ENCODE results near the gene XRN2. TPM values are rescaled to one million over a fixed set of nuclear protein-coding genes. Genes with fewer than 3 reads are reported as not detected.

XRN2 gene
- total and polyA plus RNA-seq, 8 donors, result 12.5 to 66.8 (median 27.7) TPM

DNA sequence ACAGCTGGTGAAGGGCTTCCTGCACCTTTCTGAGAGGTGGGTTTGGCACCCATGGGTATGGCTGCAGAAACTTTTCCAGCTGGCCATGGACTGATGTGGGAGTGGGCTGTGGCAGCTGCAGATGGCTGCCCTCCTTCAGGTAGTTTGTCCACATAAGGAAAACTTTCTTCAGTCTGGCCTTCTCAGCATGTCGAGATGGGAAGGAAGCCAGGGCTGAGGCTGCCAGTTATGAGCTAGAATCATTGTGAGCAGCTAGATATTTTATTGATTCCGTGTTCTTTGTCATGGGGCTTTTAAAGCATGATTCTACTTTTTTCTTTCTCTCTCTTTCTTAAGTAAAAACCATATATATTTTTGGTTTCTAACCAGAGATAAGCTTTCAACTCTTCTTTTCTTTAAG lies 77.6 kb downstream of the XRN2 start:
- H3K27me3 ChIP-seq, result no peaks in the 10 kb centered on the region
- no peak for TF ChIP-seq EP300 (IDR thresholded peaks at IDR 0.05)
- TF ChIP-seq, protein P1, sequence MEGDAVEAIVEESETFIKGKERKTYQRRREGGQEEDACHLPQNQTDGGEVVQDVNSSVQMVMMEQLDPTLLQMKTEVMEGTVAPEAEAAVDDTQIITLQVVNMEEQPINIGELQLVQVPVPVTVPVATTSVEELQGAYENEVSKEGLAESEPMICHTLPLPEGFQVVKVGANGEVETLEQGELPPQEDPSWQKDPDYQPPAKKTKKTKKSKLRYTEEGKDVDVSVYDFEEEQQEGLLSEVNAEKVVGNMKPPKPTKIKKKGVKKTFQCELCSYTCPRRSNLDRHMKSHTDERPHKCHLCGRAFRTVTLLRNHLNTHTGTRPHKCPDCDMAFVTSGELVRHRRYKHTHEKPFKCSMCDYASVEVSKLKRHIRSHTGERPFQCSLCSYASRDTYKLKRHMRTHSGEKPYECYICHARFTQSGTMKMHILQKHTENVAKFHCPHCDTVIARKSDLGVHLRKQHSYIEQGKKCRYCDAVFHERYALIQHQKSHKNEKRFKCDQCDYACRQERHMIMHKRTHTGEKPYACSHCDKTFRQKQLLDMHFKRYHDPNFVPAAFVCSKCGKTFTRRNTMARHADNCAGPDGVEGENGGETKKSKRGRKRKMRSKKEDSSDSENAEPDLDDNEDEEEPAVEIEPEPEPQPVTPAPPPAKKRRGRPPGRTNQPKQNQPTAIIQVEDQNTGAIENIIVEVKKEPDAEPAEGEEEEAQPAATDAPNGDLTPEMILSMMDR (IDR thresholded peaks at IDR 0.05), result no peak
- TF ChIP-seq POLR2A (IDR thresholded peaks at IDR 0.05), result no peak
- TF ChIP-seq POLR2AphosphoS5 (IDR thresholded peaks at IDR 0.05), result no peak
- DNase-seq, result no peak
- no peak overlapping the region for H3K27ac ChIP-seq
- intact Hi-C loops (cut with DNase I; ENCODE audit: low total_unique reads), result no loop called here
- no peaks in the 10 kb centered on the region for H3K9me3 ChIP-seq
- H3K4me1 ChIP-seq, result no peaks in the 10 kb centered on the region
- 83 to 94% (median 85%) methylated on average over 2 of the region's 2 CpGs for WGBS, 5 donors
- H3K4me3 ChIP-seq, result no peak overlapping the region
- H3K36me3 ChIP-seq, result peaks cover 11 to 84% (median 71%) of the 10 kb centered on the region in 4 donors

DNA sequence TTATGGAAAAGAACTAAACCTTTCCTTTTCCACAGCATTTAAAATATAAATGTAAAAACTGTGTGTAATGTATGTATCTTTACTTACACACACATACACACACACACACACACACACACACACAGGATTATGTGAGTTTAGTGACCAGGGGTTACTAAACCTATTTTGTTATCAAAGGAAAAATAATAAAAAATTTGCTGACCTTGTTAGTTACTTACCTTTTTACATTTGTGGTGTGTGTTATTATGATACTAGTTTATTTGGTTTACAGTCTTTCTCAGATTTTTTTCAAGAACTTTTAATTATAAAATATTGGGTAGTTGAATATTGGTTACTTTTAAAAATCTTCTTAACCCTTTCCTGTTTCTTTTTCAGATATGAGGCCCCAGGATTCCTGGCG lies 78.5 kb downstream of the XRN2 start:
- TF ChIP-seq POLR2AphosphoS5 (IDR thresholded peaks at IDR 0.05) (no peak), EP300 (IDR thresholded peaks at IDR 0.05) (no peak)
- H3K4me3 ChIP-seq, result no peak overlapping the region
- no peaks in the 10 kb centered on the region for H3K9me3 ChIP-seq
- intact Hi-C loops (cut with DNase I; ENCODE audit: low total_unique reads), result no loop called here
- WGBS, 5 donors, result 85 to 100% (median 94%) methylated on average over 1 of the region's 1 CpG
- no peaks in the 10 kb centered on the region for H3K27me3 ChIP-seq
- no peak for DNase-seq
- no peaks in the 10 kb centered on the region for H3K4me1 ChIP-seq
- H3K36me3 ChIP-seq, result peaks cover 12 to 85% (median 72%) of the 10 kb centered on the region in 4 donors
- H3K27ac ChIP-seq, result no peak overlapping the region

DNA sequence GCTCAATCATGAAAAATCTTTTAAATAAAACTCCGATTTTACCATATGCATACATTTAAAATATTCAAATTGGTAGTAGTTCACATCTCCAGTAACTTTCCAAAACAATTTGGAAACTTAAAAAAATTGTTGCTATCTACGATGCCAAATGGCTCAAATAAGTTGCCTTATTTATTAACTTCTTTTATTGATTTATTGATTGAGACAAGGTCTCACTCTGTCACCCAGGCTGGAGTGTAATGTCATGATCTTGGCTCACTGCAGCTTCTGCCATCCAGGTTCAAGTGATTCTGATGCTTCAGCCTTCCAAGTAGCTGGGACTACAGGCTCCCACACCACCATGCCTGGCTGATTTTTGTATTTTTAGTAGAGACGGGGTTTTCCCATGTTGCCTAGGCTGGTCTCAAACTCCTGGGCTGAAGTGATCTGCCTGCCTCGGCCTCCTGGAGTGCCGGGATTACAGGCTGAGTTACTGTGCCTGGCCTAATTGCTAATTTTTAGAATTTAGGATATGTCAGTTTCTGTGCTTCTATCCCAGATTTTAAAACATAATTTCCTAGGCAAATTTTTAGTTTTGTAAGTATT lies 81.3 kb downstream of the XRN2 start:
- DNase-seq, result no peak
- Histone ChIP-seq H3K4me1 (no peaks in the 10 kb centered on the region), H3K27me3 (no peaks in the 10 kb centered on the region), H3K36me3 (peaks cover 19 to 94% (median 90%) of the 10 kb centered on the region in 4 donors), H3K27ac (no peak overlapping the region), H3K4me3 (no peak overlapping the region), H3K9me3 (no peaks in the 10 kb centered on the region)
- intact Hi-C loops (cut with DNase I; ENCODE audit: low total_unique reads), result no loop called here
- TF ChIP-seq POLR2AphosphoS5 (IDR thresholded peaks at IDR 0.05), result no peak
- TF ChIP-seq, protein P1 (IDR thresholded peaks at IDR 0.05), result no peak
- TF ChIP-seq EP300 (IDR thresholded peaks at IDR 0.05), result no peak
- no peak for TF ChIP-seq POLR2A (IDR thresholded peaks at IDR 0.05)
- 86 to 100% (median 96%) methylated on average over 5 of the region's 5 CpGs for WGBS, 5 donors

DNA sequence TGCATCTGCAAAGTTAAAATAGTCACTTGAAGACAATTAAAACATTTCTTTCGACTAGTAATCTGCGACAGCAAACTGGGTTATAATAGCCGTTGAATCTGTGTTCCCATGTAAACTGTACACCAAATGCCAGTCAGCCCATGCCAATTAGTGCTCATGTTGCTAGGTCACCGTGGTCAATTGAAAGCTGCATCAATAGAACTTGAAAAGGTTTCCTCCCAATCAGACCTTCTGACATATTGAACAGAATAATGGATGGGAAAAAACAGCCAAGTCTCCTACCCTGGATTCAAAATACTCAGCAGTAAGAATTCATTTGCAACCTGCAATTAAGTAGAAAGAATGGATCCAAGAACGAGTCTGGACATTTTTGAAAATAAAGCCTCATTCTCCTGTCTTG lies 83.0 kb downstream of the XRN2 start:
- WGBS, 5 donors, result 94 to 97% (median 97%) methylated on average over 5 of the region's 5 CpGs
- no peak for DNase-seq
- peaks cover 16 to 93% (median 90%) of the 10 kb centered on the region in 4 donors for H3K36me3 ChIP-seq
- peaks cover 0 to 8% (median 0%) of the 10 kb centered on the region in 3 donors for H3K27me3 ChIP-seq
- no peak overlapping the region for H3K27ac ChIP-seq
- H3K4me1 ChIP-seq, result no peaks in the 10 kb centered on the region
- TF ChIP-seq EP300 (IDR thresholded peaks at IDR 0.05) (no peak), POLR2AphosphoS5 (IDR thresholded peaks at IDR 0.05) (no peak), POLR2A (IDR thresholded peaks at IDR 0.05) (no peak)
- TF ChIP-seq, protein P1 (IDR thresholded peaks at IDR 0.05), result no peak
- intact Hi-C loops (cut with DNase I; ENCODE audit: low total_unique reads), result no loop called here
- no peak overlapping the region for H3K4me3 ChIP-seq
- peaks cover 0 to under 1% (median 0%) of the 10 kb centered on the region in 4 donors for H3K9me3 ChIP-seq

DNA sequence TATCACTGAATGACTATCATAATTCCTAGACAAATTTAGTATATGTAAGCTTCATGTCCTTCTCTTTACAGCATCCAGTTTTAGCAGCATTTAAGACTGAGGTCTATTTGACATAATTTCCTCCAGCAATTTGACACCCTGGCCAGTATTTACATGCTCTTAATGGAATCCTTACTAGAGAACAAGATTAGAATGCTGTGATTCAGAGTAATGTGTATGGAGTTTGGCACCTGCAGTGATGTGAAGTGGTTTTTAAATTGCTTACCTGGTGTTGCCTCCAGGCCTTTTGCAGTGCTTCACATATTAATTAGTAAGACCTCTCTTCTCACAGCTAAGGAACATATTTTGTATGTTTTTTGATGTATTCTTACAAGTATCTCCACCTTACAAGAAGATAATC lies 84.4 kb downstream of the XRN2 start:
- Histone ChIP-seq H3K27me3 (peaks cover 0 to 22% (median 10%) of the 10 kb centered on the region in 3 donors), H3K27ac (no peak overlapping the region), H3K4me1 (peaks cover 0 to 9% (median 4%) of the 10 kb centered on the region in 4 donors), H3K9me3 (peaks cover 0 to 6% (median 2%) of the 10 kb centered on the region in 4 donors), H3K36me3 (peaks cover 11 to 82% (median 79%) of the 10 kb centered on the region in 4 donors), H3K4me3 (no peak overlapping the region)
- intact Hi-C loops (cut with DNase I; ENCODE audit: low total_unique reads), result no loop called here
- DNase-seq, result no peak
- no peak for TF ChIP-seq EP300 (IDR thresholded peaks at IDR 0.05)
- TF ChIP-seq POLR2AphosphoS5 (IDR thresholded peaks at IDR 0.05), result no peak
- TF ChIP-seq, protein P1 (IDR thresholded peaks at IDR 0.05), result no peak
- TF ChIP-seq POLR2A (IDR thresholded peaks at IDR 0.05), result no peak

Measured in stomach (tissue), 9 donors.